ENCODE measurements around the gene ARPC5L. TPM values are rescaled to one million over a fixed set of nuclear protein-coding genes. Genes with fewer than 3 reads are reported as not detected.

Gene ARPC5L
- total and polyA plus RNA-seq, 2 of the 13 experiments (the other 11 are each of a cell fraction or from before 2014, with no cell fraction given): 29.9 to 33.8 TPM

DNA sequence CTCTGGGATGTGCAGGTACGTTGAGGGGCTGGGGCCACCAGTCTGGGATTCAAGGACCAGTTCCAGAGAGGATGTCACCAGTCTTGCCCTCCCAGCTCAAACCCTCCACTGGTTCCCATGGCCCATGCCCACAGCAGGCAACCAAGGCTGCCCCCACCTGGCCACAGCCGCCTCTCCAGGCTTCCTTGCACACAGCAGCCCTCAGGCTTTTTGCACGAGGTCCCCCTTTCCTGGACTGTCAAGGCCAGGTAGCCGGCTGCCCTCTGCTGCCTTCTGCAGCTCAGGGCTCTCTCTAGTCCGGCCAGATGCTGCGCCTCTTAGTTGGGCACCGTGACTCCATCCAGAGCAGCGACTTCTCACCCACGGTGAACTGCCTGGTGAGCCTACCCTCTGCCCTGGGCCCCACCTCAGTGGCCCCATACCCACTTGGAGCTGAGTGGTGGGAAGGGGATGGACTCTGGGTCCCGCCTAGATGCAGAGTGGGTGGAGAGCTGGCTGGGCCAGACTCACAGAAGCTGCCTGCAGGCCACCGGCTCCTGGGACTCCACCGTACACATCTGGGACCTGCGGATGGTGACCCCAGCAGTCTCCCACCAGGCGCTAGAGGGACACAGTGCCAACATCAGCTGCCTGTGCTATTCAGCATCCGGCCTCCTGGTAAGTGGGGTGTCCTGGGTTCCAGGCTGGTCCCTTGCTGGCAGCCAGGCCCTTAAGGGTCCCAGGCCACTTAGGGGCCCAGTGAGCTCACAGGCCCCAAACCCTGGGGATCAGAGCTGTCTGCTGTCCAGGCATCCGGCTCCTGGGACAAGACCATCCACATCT lies 5.8 kb upstream of the ARPC5L start (continued):
- TF ChIP-seq, protein P1, sequence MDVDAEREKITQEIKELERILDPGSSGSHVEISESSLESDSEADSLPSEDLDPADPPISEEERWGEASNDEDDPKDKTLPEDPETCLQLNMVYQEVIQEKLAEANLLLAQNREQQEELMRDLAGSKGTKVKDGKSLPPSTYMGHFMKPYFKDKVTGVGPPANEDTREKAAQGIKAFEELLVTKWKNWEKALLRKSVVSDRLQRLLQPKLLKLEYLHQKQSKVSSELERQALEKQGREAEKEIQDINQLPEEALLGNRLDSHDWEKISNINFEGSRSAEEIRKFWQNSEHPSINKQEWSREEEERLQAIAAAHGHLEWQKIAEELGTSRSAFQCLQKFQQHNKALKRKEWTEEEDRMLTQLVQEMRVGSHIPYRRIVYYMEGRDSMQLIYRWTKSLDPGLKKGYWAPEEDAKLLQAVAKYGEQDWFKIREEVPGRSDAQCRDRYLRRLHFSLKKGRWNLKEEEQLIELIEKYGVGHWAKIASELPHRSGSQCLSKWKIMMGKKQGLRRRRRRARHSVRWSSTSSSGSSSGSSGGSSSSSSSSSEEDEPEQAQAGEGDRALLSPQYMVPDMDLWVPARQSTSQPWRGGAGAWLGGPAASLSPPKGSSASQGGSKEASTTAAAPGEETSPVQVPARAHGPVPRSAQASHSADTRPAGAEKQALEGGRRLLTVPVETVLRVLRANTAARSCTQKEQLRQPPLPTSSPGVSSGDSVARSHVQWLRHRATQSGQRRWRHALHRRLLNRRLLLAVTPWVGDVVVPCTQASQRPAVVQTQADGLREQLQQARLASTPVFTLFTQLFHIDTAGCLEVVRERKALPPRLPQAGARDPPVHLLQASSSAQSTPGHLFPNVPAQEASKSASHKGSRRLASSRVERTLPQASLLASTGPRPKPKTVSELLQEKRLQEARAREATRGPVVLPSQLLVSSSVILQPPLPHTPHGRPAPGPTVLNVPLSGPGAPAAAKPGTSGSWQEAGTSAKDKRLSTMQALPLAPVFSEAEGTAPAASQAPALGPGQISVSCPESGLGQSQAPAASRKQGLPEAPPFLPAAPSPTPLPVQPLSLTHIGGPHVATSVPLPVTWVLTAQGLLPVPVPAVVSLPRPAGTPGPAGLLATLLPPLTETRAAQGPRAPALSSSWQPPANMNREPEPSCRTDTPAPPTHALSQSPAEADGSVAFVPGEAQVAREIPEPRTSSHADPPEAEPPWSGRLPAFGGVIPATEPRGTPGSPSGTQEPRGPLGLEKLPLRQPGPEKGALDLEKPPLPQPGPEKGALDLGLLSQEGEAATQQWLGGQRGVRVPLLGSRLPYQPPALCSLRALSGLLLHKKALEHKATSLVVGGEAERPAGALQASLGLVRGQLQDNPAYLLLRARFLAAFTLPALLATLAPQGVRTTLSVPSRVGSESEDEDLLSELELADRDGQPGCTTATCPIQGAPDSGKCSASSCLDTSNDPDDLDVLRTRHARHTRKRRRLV (CRISPR knock-in tag; IDR thresholded peaks at IDR 0.05): no peak
- TF ChIP-seq ZNF333 (CRISPR knock-in tag; IDR thresholded peaks at IDR 0.05; ENCODE audit: borderline replicate concordance): no peak
- TF ChIP-seq, protein P2, sequence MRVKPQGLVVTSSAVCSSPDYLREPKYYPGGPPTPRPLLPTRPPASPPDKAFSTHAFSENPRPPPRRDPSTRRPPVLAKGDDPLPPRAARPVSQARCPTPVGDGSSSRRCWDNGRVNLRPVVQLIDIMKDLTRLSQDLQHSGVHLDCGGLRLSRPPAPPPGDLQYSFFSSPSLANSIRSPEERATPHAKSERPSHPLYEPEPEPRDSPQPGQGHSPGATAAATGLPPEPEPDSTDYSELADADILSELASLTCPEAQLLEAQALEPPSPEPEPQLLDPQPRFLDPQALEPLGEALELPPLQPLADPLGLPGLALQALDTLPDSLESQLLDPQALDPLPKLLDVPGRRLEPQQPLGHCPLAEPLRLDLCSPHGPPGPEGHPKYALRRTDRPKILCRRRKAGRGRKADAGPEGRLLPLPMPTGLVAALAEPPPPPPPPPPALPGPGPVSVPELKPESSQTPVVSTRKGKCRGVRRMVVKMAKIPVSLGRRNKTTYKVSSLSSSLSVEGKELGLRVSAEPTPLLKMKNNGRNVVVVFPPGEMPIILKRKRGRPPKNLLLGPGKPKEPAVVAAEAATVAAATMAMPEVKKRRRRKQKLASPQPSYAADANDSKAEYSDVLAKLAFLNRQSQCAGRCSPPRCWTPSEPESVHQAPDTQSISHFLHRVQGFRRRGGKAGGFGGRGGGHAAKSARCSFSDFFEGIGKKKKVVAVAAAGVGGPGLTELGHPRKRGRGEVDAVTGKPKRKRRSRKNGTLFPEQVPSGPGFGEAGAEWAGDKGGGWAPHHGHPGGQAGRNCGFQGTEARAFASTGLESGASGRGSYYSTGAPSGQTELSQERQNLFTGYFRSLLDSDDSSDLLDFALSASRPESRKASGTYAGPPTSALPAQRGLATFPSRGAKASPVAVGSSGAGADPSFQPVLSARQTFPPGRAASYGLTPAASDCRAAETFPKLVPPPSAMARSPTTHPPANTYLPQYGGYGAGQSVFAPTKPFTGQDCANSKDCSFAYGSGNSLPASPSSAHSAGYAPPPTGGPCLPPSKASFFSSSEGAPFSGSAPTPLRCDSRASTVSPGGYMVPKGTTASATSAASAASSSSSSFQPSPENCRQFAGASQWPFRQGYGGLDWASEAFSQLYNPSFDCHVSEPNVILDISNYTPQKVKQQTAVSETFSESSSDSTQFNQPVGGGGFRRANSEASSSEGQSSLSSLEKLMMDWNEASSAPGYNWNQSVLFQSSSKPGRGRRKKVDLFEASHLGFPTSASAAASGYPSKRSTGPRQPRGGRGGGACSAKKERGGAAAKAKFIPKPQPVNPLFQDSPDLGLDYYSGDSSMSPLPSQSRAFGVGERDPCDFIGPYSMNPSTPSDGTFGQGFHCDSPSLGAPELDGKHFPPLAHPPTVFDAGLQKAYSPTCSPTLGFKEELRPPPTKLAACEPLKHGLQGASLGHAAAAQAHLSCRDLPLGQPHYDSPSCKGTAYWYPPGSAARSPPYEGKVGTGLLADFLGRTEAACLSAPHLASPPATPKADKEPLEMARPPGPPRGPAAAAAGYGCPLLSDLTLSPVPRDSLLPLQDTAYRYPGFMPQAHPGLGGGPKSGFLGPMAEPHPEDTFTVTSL (CRISPR knock-in tag; IDR thresholded peaks at IDR 0.05; ENCODE audit: borderline replicate concordance): no peak
- TF ChIP-seq ZNF224 (CRISPR knock-in tag; IDR thresholded peaks at IDR 0.05): no peak
- no peak for TF ChIP-seq MAFK (conservative IDR thresholded peaks at IDR 0.05 in 1 of 2, IDR thresholded peaks at IDR 0.05 in 1 of 2; ENCODE audit: low read length in 2 of 2)
- TF ChIP-seq, protein P3, sequence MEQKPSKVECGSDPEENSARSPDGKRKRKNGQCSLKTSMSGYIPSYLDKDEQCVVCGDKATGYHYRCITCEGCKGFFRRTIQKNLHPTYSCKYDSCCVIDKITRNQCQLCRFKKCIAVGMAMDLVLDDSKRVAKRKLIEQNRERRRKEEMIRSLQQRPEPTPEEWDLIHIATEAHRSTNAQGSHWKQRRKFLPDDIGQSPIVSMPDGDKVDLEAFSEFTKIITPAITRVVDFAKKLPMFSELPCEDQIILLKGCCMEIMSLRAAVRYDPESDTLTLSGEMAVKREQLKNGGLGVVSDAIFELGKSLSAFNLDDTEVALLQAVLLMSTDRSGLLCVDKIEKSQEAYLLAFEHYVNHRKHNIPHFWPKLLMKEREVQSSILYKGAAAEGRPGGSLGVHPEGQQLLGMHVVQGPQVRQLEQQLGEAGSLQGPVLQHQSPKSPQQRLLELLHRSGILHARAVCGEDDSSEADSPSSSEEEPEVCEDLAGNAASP (CRISPR knock-in tag; IDR thresholded peaks at IDR 0.05; ENCODE audit: borderline replicate concordance): no peak
- no peak for TF ChIP-seq SSRP1 (CRISPR knock-in tag; IDR thresholded peaks at IDR 0.05)
- TF ChIP-seq, protein P4, sequence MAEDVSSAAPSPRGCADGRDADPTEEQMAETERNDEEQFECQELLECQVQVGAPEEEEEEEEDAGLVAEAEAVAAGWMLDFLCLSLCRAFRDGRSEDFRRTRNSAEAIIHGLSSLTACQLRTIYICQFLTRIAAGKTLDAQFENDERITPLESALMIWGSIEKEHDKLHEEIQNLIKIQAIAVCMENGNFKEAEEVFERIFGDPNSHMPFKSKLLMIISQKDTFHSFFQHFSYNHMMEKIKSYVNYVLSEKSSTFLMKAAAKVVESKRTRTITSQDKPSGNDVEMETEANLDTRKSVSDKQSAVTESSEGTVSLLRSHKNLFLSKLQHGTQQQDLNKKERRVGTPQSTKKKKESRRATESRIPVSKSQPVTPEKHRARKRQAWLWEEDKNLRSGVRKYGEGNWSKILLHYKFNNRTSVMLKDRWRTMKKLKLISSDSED (CRISPR knock-in tag; IDR thresholded peaks at IDR 0.05): no peak
- peak; percentile 49; the same call in 1 of the 2 replicates for TF ChIP-seq ZNF501 (CRISPR knock-in tag; IDR thresholded peaks at IDR 0.05)
